Astrocyte (in vitro differentiated cells and primary cell): ENCODE measurements around the gene ERAL1. TPM values are rescaled to one million over a fixed set of nuclear protein-coding genes. Genes with fewer than 3 reads are reported as not detected.

ENCODE experiments used
- DNase-seq: peaks from one replicate; pipeline ENCODE4 v3.0.0-alpha.2; 2010; ENCODE audit warnings: low read depth
- FAIRE-seq: peaks from 2 replicates; lab custom pipeline; 2011; peaks lifted over from hg19 to GRCh38; lab: Jason Lieb, UNC
- H2AFZ ChIP-seq: 2 replicates; pipeline ENCODE4 v1.6.0; 2012; ENCODE audit warnings: low read depth, low read length, inconsistent platforms
- H3K27ac ChIP-seq: 2 replicates; pipeline ENCODE4 v1.5.1; 2011; ENCODE audit warnings: low read depth, low read length, inconsistent platforms
- H3K27me3 ChIP-seq: 2 replicates; pipeline ENCODE4 v1.6.0; 2011; ENCODE audit warnings: low read length, inconsistent platforms; ENCODE audit not compliant: insufficient read depth
- H3K36me3 ChIP-seq: 2 replicates; pipeline ENCODE4 v1.5.1; 2011; ENCODE audit warnings: low read length, inconsistent platforms; ENCODE audit not compliant: insufficient read depth
- H3K4me1 ChIP-seq: 2 replicates; pipeline ENCODE4 v1.5.1; 2011; ENCODE audit warnings: low read length, inconsistent platforms; ENCODE audit not compliant: insufficient read depth
- H3K4me2 ChIP-seq: 2 replicates; pipeline ENCODE4 v1.6.0; 2012; ENCODE audit warnings: low read length, inconsistent platforms
- H3K4me3 ChIP-seq: 2 replicates; pipeline ENCODE4 v1.5.1; 2011; ENCODE audit warnings: low read depth, mild to moderate bottlenecking, low read length, inconsistent platforms; ENCODE audit not compliant: insufficient read depth
- H3K79me2 ChIP-seq: 2 replicates; pipeline ENCODE4 v1.6.0; 2012; ENCODE audit warnings: mild to moderate bottlenecking, low read length, inconsistent platforms; ENCODE audit not compliant: insufficient read depth
- H3K9ac ChIP-seq: 2 replicates; pipeline ENCODE4 v1.6.0; 2012; ENCODE audit warnings: mild to moderate bottlenecking, low read length, inconsistent platforms
- H3K9me3 ChIP-seq: 2 replicates; pipeline ENCODE4 v1.5.1; 2012; ENCODE audit warnings: low read depth, mild to moderate bottlenecking, low read length, inconsistent platforms; ENCODE audit not compliant: insufficient read depth
- H4K20me1 ChIP-seq: 2 replicates; pipeline ENCODE4 v1.6.0; 2012; ENCODE audit warnings: low read length, inconsistent platforms; ENCODE audit not compliant: insufficient read depth
- H3K27ac Mint-ChIP-seq: one replicate; pipeline ENCODE4 v1.8.0; 2021; ENCODE audit warnings: mild to moderate bottlenecking, mixed read lengths; ENCODE audit not compliant: unreplicated experiment
- H3K27me3 Mint-ChIP-seq: one replicate; pipeline ENCODE4 v1.8.0; 2021; ENCODE audit warnings: low read depth, mixed read lengths; ENCODE audit not compliant: unreplicated experiment
- H3K36me3 Mint-ChIP-seq: one replicate; pipeline ENCODE4 v1.8.0; 2021; ENCODE audit warnings: low read depth, mixed read lengths; ENCODE audit not compliant: unreplicated experiment
- H3K4me1 Mint-ChIP-seq: one replicate; pipeline ENCODE4 v1.8.0; 2021; ENCODE audit warnings: low read depth, mixed read lengths; ENCODE audit not compliant: unreplicated experiment
- H3K4me3 Mint-ChIP-seq: one replicate; pipeline ENCODE4 v1.8.0; 2021; ENCODE audit warnings: mild to moderate bottlenecking, moderate library complexity, mixed read lengths; ENCODE audit not compliant: unreplicated experiment
- H3K9me3 Mint-ChIP-seq: one replicate; pipeline ENCODE4 v1.8.0; 2021; ENCODE audit warnings: mild to moderate bottlenecking, mixed read lengths; ENCODE audit not compliant: unreplicated experiment
- CTCF ChIP-seq: IDR thresholded peaks from 2 replicates; pipeline ENCODE4 v1.5.1; 2011; ENCODE audit warnings: low read depth, mild to moderate bottlenecking, inconsistent platforms, low read length, moderate library complexity; ENCODE audit not compliant: insufficient read depth
- EZH2 ChIP-seq: IDR thresholded peaks from 2 replicates; pipeline ENCODE4 v1.6.1; 2012; ENCODE audit warnings: mild to moderate bottlenecking, low read length, inconsistent platforms; ENCODE audit not compliant: insufficient read depth
- total RNA-seq: library from RNA; stranded (reverse); gene quantifications from 2 replicates; pipeline ENCODE4 v1.2.1, GENCODE V29; 2021

The ERAL1 gene
- total RNA-seq, 1 donor from 2014 or later: 38.4 TPM

- FAIRE-seq (no peak), DNase-seq (no peak)
- Histone ChIP-seq H3K4me2 (no peak overlapping the region), H3K4me3 (no peak overlapping the region), H3K27me3 (no peaks in the 10 kb centered on the region), H3K79me2 (peaks cover 17% of the 10 kb centered on the region), H3K36me3 (peaks cover 2% of the 10 kb centered on the region), H3K27ac (no peak overlapping the region), H3K9me3 (no peaks in the 10 kb centered on the region), H2AFZ (no peak overlapping the region), H3K9ac (no peak overlapping the region), H3K4me1 (peaks cover 5% of the 10 kb centered on the region), H4K20me1 (no peaks in the 10 kb centered on the region)
- Mint-ChIP-seq H3K4me3 (no peak overlapping the region), H3K27ac (no peak overlapping the region), H3K36me3 (peaks cover 9% of the 10 kb centered on the region), H3K9me3 (no peaks in the 10 kb centered on the region), H3K4me1 (no peaks in the 10 kb centered on the region), H3K27me3 (no peaks in the 10 kb centered on the region)
- TF ChIP-seq CTCF (no peak), EZH2 (no peak)
These were observed 1.5 kb upstream of the ERAL1 start for GRCh38 chr17:28853295-28853694.

GRCh38 chr17:28855336-28855679 lies 492 bp downstream of the ERAL1 start:
- no peaks in the 10 kb centered on the region for H3K9me3 ChIP-seq
- H3K27me3 Mint-ChIP-seq: no peaks in the 10 kb centered on the region
- H3K27ac Mint-ChIP-seq: peak overlapping the region; percentile 91
- H3K79me2 ChIP-seq: peaks cover 17% of the 10 kb centered on the region
- no peaks in the 10 kb centered on the region for H3K9me3 Mint-ChIP-seq
- no peaks in the 10 kb centered on the region for H3K4me1 Mint-ChIP-seq
- H3K4me1 ChIP-seq: peaks cover 5% of the 10 kb centered on the region
- H4K20me1 ChIP-seq: no peaks in the 10 kb centered on the region
- DNase-seq (no peak), FAIRE-seq (no peak)
- peaks cover 10% of the 10 kb centered on the region for H3K36me3 ChIP-seq
- no peaks in the 10 kb centered on the region for H3K27me3 ChIP-seq
- H3K9ac ChIP-seq: peak overlapping the region; percentile 93
- peaks cover 15% of the 10 kb centered on the region for H3K36me3 Mint-ChIP-seq
- peak overlapping the region; percentile 95 for H3K4me3 Mint-ChIP-seq
- peak overlapping the region; percentile 92 for H3K4me2 ChIP-seq
- H3K4me3 ChIP-seq: peak overlapping the region; percentile 89
- H3K27ac ChIP-seq: peak overlapping the region; percentile 68
- H2AFZ ChIP-seq: peak overlapping the region; percentile 98
- TF ChIP-seq CTCF (no peak), EZH2 (no peak)

GRCh38 chr17:28856028-28856574 lies 1.3 kb downstream of the ERAL1 start:
- Histone ChIP-seq H2AFZ (no peak overlapping the region), H3K4me2 (peak overlapping the region; percentile 92), H3K9ac (no peak overlapping the region), H3K4me1 (peaks cover 5% of the 10 kb centered on the region), H3K9me3 (no peaks in the 10 kb centered on the region), H3K79me2 (peaks cover 17% of the 10 kb centered on the region), H3K27ac (no peak overlapping the region), H3K27me3 (no peaks in the 10 kb centered on the region), H3K36me3 (peaks cover 14% of the 10 kb centered on the region), H3K4me3 (peak overlapping the region; percentile 89), H4K20me1 (no peaks in the 10 kb centered on the region)
- TF ChIP-seq CTCF (no peak), EZH2 (no peak)
- peak overlapping the region; percentile 95 for H3K4me3 Mint-ChIP-seq
- peaks cover 20% of the 10 kb centered on the region for H3K36me3 Mint-ChIP-seq
- H3K4me1 Mint-ChIP-seq: no peaks in the 10 kb centered on the region
- DNase-seq (no peak), FAIRE-seq (no peak)
- no peaks in the 10 kb centered on the region for H3K9me3 Mint-ChIP-seq
- H3K27ac Mint-ChIP-seq: no peak overlapping the region
- H3K27me3 Mint-ChIP-seq: no peaks in the 10 kb centered on the region
